ENCODE measurements around the gene HLCS.

DNA sequence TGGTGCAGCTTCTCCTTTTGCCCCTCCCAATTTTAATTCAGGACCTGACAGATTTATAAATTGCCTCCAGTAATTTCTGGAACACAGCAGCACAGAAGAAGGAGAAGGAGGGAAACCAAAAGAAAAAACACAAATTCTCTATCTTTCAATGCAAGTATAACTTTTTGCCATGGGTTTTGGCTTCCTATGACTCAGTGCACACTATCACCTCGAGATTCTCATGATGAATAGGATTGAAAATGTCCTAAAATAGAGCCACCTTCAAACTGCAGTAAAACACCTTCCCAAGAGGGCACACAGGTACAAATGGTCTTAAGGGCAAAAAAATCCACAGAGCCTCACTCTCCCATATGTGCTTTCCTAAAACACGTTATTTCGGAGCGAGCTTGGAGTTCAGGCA, 113.6 kb downstream of the HLCS start:
- TF ChIP-seq, protein P1, sequence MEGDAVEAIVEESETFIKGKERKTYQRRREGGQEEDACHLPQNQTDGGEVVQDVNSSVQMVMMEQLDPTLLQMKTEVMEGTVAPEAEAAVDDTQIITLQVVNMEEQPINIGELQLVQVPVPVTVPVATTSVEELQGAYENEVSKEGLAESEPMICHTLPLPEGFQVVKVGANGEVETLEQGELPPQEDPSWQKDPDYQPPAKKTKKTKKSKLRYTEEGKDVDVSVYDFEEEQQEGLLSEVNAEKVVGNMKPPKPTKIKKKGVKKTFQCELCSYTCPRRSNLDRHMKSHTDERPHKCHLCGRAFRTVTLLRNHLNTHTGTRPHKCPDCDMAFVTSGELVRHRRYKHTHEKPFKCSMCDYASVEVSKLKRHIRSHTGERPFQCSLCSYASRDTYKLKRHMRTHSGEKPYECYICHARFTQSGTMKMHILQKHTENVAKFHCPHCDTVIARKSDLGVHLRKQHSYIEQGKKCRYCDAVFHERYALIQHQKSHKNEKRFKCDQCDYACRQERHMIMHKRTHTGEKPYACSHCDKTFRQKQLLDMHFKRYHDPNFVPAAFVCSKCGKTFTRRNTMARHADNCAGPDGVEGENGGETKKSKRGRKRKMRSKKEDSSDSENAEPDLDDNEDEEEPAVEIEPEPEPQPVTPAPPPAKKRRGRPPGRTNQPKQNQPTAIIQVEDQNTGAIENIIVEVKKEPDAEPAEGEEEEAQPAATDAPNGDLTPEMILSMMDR (IDR thresholded peaks at IDR 0.05) = no peak
- TF ChIP-seq POLR2A (IDR thresholded peaks at IDR 0.05) = no peak
